ENCODE data around the gene DPYSL4.

The DPYSL4 gene

GRCh38 chr10:132164761-132165278 is 21.9 kb upstream of the DPYSL4 start:
- Histone ChIP-seq H3K27me3 (ENCODE audit: insufficient read depth, low read depth) (peaks cover 17% of the 10 kb centered on the region; the same call in 1 of the 2 replicates), H3K36me3 (ENCODE audit: insufficient read depth) (no peaks in the 10 kb centered on the region), H3K27ac (no peak overlapping the region), H3K4me3 (IDR thresholded peaks at IDR 0.05; ENCODE audit: insufficient read depth, low read depth, low read length) (no peak overlapping the region), H2AFZ (ENCODE audit: low read depth) (no peak overlapping the region), H3K4me1 (ENCODE audit: low read depth, poor library complexity, severe bottlenecking) (no peaks in the 10 kb centered on the region), H3K9ac (no peak overlapping the region), H3K4me2 (no peak overlapping the region), H4K20me1 (ENCODE audit: insufficient read depth) (no peaks in the 10 kb centered on the region), H3K79me2 (ENCODE audit: insufficient read depth, low read depth) (no peaks in the 10 kb centered on the region)
- no peak for TF ChIP-seq CTCF (conservative IDR thresholded peaks at IDR 0.05; ENCODE audit: low read depth, low read length)

GRCh38 chr10:132165416-132165980 is 21.2 kb upstream of the DPYSL4 start:
- Histone ChIP-seq H3K27me3 (ENCODE audit: insufficient read depth, low read depth) (peaks cover 17% of the 10 kb centered on the region; the same call in 1 of the 2 replicates), H3K4me1 (ENCODE audit: low read depth, poor library complexity, severe bottlenecking) (no peaks in the 10 kb centered on the region), H2AFZ (ENCODE audit: low read depth) (no peak overlapping the region), H3K4me3 (IDR thresholded peaks at IDR 0.05; ENCODE audit: insufficient read depth, low read depth, low read length) (no peak overlapping the region), H3K4me2 (no peak overlapping the region), H4K20me1 (ENCODE audit: insufficient read depth) (no peaks in the 10 kb centered on the region), H3K79me2 (ENCODE audit: insufficient read depth, low read depth) (no peaks in the 10 kb centered on the region), H3K27ac (no peak overlapping the region), H3K9ac (no peak overlapping the region), H3K36me3 (ENCODE audit: insufficient read depth) (no peaks in the 10 kb centered on the region)
- no peak for TF ChIP-seq CTCF (conservative IDR thresholded peaks at IDR 0.05; ENCODE audit: low read depth, low read length)

- H2AFZ ChIP-seq (ENCODE audit: low read depth) = no peak overlapping the region
- no peak overlapping the region for H3K9ac ChIP-seq
- no peaks in the 10 kb centered on the region for H3K79me2 ChIP-seq (ENCODE audit: insufficient read depth, low read depth)
- no peaks in the 10 kb centered on the region for H3K4me1 ChIP-seq (ENCODE audit: low read depth, poor library complexity, severe bottlenecking)
- H4K20me1 ChIP-seq (ENCODE audit: insufficient read depth) = no peaks in the 10 kb centered on the region
- no peaks in the 10 kb centered on the region for H3K36me3 ChIP-seq (ENCODE audit: insufficient read depth)
- no peak overlapping the region for H3K27ac ChIP-seq
- no peak overlapping the region for H3K4me2 ChIP-seq
- no peak overlapping the region for H3K4me3 ChIP-seq (IDR thresholded peaks at IDR 0.05; ENCODE audit: insufficient read depth, low read depth, low read length)
- no peak for TF ChIP-seq CTCF (conservative IDR thresholded peaks at IDR 0.05; ENCODE audit: low read depth, low read length)
- peaks cover 17% of the 10 kb centered on the region; the same call in 1 of the 2 replicates for H3K27me3 ChIP-seq (ENCODE audit: insufficient read depth, low read depth)
Measured at GRCh38 chr10:132166216-132166950, 20.4 kb upstream of the DPYSL4 start.

GRCh38 chr10:132167041-132167674 is 19.6 kb upstream of the DPYSL4 start:
- Histone ChIP-seq H3K4me1 (ENCODE audit: low read depth, poor library complexity, severe bottlenecking) (no peaks in the 10 kb centered on the region), H3K4me3 (IDR thresholded peaks at IDR 0.05; ENCODE audit: insufficient read depth, low read depth, low read length) (no peak overlapping the region), H3K27me3 (ENCODE audit: insufficient read depth, low read depth) (peaks cover 17% of the 10 kb centered on the region; the same call in 1 of the 2 replicates), H3K27ac (no peak overlapping the region), H3K79me2 (ENCODE audit: insufficient read depth, low read depth) (no peaks in the 10 kb centered on the region), H2AFZ (ENCODE audit: low read depth) (no peak overlapping the region), H4K20me1 (ENCODE audit: insufficient read depth) (no peaks in the 10 kb centered on the region), H3K4me2 (no peak overlapping the region), H3K36me3 (ENCODE audit: insufficient read depth) (no peaks in the 10 kb centered on the region), H3K9ac (no peak overlapping the region)
- no peak for TF ChIP-seq CTCF (conservative IDR thresholded peaks at IDR 0.05; ENCODE audit: low read depth, low read length)
